ENCODE data around the gene PPP1R36.

The PPP1R36 gene

DNA sequence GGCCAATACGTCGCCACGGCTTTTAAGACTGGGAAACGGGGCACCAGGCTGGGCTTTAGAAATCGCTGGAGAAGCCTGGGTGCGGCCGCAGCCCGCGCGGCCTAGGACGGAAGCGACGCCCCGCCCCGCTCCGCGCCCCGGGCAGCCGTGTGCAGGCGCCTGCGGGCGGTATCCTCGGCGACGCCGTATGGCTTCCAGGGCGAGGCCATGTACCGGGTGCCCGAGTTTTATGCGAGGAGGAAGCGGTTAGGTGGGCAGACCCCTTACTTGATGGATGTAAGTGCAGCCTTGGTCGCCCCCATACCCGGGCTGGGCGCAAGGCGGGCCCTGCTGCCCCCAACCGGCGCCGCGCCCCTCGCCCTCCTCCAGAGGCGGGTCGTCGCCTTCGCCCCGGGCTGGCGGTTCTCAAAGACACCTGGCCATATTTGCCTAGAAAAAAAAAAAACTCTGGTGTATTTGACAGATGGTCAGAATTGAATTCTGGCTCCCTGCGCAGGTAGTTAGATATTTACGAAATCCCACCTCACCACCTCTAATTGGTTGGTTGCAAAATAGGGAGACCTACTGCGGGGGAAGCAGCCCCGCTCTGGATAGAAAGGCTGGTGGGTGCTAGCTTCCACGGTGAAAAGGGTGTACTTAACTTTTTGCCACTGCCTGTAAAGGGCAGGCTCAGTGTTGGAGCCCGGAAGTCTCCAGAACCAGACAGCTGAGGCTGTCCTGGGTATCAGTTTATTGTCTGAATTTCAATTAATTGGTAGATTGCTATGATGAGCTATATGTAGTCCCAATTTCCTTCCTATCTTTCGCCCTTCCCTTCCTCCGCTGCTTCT is at the start of gene PPP1R36:
PPP1R36 (plus strand) TSS at position 171 of the 830 bp plus-strand sequence; CDS start at position 208, 37 bp downstream.
- DNase-seq (ENCODE audit: low read depth) = no peak

DNA sequence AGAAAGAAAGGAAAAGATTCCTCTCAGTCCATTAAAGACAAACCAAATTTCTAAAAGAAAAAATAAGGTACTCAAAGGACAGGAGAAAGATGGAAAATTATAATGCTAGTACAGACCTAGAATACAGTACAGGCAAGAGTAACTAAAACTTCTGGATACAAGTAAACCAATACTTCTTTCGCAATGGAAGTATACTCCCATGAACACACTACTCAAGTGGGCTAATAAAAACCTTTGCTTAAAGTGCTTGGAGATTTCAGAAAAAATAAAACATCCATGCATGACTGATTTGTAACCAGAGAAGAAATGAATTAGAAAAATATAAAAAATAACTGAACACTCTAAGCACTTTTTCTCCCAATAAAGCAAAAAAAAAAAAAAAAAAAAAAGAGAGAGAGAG is 49.7 kb upstream of the PPP1R36 start:
- H3K4me3 ChIP-seq (ENCODE audit: control insufficient read depth, low read depth, low read length) = no peak overlapping the region
- TF ChIP-seq CTCF (IDR thresholded peaks at IDR 0.05; ENCODE audit: control insufficient read depth, insufficient read depth, low read depth, low read length, missing control alignments) = no peak

More for the DNA sequence above, at the start of gene PPP1R36:
- no peak for TF ChIP-seq CTCF (IDR thresholded peaks at IDR 0.05; ENCODE audit: control insufficient read depth, insufficient read depth, low read depth, low read length, missing control alignments)
- peak within 1 kb of the TSS; percentile 30 for H3K4me3 ChIP-seq (ENCODE audit: control insufficient read depth, low read depth, low read length)

GRCh38 chr14:64501411-64502171 is 48.2 kb upstream of the PPP1R36 start:
- peak overlapping the region; percentile 9 for H3K4me3 ChIP-seq (ENCODE audit: control insufficient read depth, low read depth, low read length)
- peak; percentile 91 for DNase-seq (ENCODE audit: low read depth)
- TF ChIP-seq CTCF (IDR thresholded peaks at IDR 0.05; ENCODE audit: control insufficient read depth, insufficient read depth, low read depth, low read length, missing control alignments) = no peak

More for the DNA sequence above, 49.7 kb upstream of the PPP1R36 start:
- no peak for DNase-seq (ENCODE audit: low read depth)

DNA sequence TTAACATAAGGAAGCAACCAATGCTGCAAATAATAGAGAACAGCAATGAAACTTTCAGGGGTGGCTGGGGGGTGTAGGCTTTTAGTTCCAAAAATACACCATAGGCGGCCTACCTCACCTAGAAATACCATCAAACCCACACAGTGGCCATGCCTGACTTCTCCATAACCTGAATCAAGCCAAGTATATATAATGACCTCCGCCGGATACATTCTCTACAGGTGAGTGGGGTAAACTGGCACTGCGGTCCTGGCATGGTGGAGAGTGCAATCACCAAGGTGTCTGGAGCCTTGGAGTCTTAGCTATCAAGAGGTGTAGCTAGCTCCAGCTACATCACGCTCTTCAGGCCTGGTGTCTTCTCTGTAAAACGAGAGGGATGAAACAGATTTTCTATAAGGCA is 47.3 kb upstream of the PPP1R36 start:
- DNase-seq (ENCODE audit: low read depth) = no peak
- peak overlapping the region; percentile 70 for H3K4me3 ChIP-seq (ENCODE audit: control insufficient read depth, low read depth, low read length)
- TF ChIP-seq CTCF (IDR thresholded peaks at IDR 0.05; ENCODE audit: control insufficient read depth, insufficient read depth, low read depth, low read length, missing control alignments) = no peak

- peak overlapping the region; percentile 70 for H3K4me3 ChIP-seq (ENCODE audit: control insufficient read depth, low read depth, low read length)
- no peak for TF ChIP-seq CTCF (IDR thresholded peaks at IDR 0.05; ENCODE audit: control insufficient read depth, insufficient read depth, low read depth, low read length, missing control alignments)
- DNase-seq (ENCODE audit: low read depth) = no peak
Observed at GRCh38 chr14:64502887-64503433, 46.8 kb upstream of the PPP1R36 start.

DNA sequence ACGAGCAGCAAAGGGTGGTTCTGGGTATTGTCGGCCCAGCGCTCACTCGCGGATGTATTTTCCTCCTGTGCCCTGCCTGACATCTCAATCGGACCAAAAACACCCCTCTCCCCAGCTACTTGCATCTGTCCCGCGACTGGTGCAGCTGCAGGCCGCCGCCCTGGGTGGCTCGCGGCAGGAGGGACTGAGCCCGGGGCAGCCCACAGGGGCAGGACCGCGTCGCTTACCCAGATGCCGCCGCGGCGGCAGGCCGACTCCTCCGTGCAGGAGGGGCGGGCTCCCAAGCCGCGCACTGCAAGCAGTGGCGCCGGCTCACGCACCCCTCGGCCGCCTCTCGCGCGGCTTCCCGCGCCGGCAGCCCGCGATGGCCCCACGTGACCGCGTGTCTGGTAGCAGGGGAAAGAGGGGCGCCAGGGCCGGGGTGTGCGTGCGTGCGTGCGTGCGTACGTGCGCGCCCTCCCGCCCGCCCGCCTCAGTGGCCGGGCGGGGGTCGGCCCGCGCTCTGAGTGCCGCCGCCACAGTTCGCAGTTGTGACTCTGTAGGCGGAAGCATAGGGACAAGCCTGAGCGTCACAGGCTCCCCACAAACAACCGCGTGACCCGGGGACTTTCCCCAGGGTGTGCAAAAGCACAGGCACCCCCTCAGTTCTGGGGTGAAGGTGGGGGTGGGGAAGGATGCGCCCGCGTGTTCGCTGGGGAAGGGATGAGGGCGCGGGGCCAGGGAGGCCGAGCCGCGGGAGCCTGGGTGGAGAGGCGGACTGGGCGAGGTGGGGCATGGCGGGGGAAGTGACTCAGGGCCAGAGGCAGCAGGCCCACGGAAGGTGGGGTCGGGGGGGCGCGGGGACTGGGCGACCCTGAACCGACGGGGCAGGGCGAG is 46.1 kb upstream of the PPP1R36 start, which contains the start of gene ZBTB25:
ZBTB25 (minus strand) TSS at position 405 of the 876 bp plus-strand sequence. CDS start 13,305 bp downstream, outside the sequence.
- DNase-seq (ENCODE audit: low read depth) = peak; percentile 73
- H3K4me3 ChIP-seq (ENCODE audit: control insufficient read depth, low read depth, low read length) = peak within 1 kb of the TSS; percentile 70
- no peak for TF ChIP-seq CTCF (IDR thresholded peaks at IDR 0.05; ENCODE audit: control insufficient read depth, insufficient read depth, low read depth, low read length, missing control alignments)

All from AG09309 (cell line).